ENCODE measurements around the gene KCNQ1OT1.

Gene KCNQ1OT1

GRCh38 chr11:2564008-2564530 lies 135.7 kb downstream of the KCNQ1OT1 start:
- TF ChIP-seq EZH2 (IDR thresholded peaks at IDR 0.05; ENCODE audit: borderline replicate concordance, low read length) (no peak), CTCF (IDR thresholded peaks at IDR 0.05; ENCODE audit: low read length) (no peak)
- H2AFZ ChIP-seq (ENCODE audit: low read length): no peak overlapping the region
- no peaks in the 10 kb centered on the region for H3K36me3 ChIP-seq (ENCODE audit: insufficient read depth, low read length)
- H3K4me2 ChIP-seq (ENCODE audit: low read length): no peak overlapping the region
- H3K9me3 ChIP-seq (ENCODE audit: low read length): no peaks in the 10 kb centered on the region
- no peak overlapping the region for H3K9ac ChIP-seq (ENCODE audit: low read length)
- no peaks in the 10 kb centered on the region for H3K4me1 ChIP-seq (ENCODE audit: insufficient read depth, low read length, severe bottlenecking)
- H3K27me3 ChIP-seq (ENCODE audit: insufficient read depth, low read length): no peaks in the 10 kb centered on the region; the same call in 1 of the 2 replicates
- no peaks in the 10 kb centered on the region for H3K79me2 ChIP-seq (ENCODE audit: insufficient read depth, low read length)
- H3F3A ChIP-seq (ENCODE audit: insufficient read depth, low read length): no peaks in the 10 kb centered on the region
- no peak overlapping the region for H3K4me3 ChIP-seq (ENCODE audit: low read depth, low read length, poor library complexity, severe bottlenecking)
- H4K20me1 ChIP-seq (ENCODE audit: insufficient read depth, low read length): no peaks in the 10 kb centered on the region
- no peaks in the 10 kb centered on the region for H3K9me2 ChIP-seq (ENCODE audit: low read depth, low read length)
- H3K27ac ChIP-seq (ENCODE audit: low read depth, low read length, poor library complexity, severe bottlenecking): no peak overlapping the region

- no peaks in the 10 kb centered on the region for H3K4me1 ChIP-seq (ENCODE audit: insufficient read depth, low read length, severe bottlenecking)
- no peaks in the 10 kb centered on the region for H4K20me1 ChIP-seq (ENCODE audit: insufficient read depth, low read length)
- no peaks in the 10 kb centered on the region for H3K9me2 ChIP-seq (ENCODE audit: low read depth, low read length)
- H3F3A ChIP-seq (ENCODE audit: insufficient read depth, low read length): no peaks in the 10 kb centered on the region
- no peak overlapping the region for H3K4me2 ChIP-seq (ENCODE audit: low read length)
- H3K9ac ChIP-seq (ENCODE audit: low read length): no peak overlapping the region
- no peaks in the 10 kb centered on the region for H3K9me3 ChIP-seq (ENCODE audit: low read length)
- TF ChIP-seq EZH2 (IDR thresholded peaks at IDR 0.05; ENCODE audit: borderline replicate concordance, low read length): no peak
- TF ChIP-seq CTCF (IDR thresholded peaks at IDR 0.05; ENCODE audit: low read length): no peak
- H3K36me3 ChIP-seq (ENCODE audit: insufficient read depth, low read length): no peaks in the 10 kb centered on the region
- H2AFZ ChIP-seq (ENCODE audit: low read length): no peak overlapping the region
- H3K27ac ChIP-seq (ENCODE audit: low read depth, low read length, poor library complexity, severe bottlenecking): no peak overlapping the region
- H3K27me3 ChIP-seq (ENCODE audit: insufficient read depth, low read length): no peaks in the 10 kb centered on the region; the same call in 1 of the 2 replicates
- H3K79me2 ChIP-seq (ENCODE audit: insufficient read depth, low read length): no peaks in the 10 kb centered on the region
- no peak overlapping the region for H3K4me3 ChIP-seq (ENCODE audit: low read depth, low read length, poor library complexity, severe bottlenecking)
Measured at GRCh38 chr11:2563213-2564007, 136.4 kb downstream of the KCNQ1OT1 start.

GRCh38 chr11:2562890-2563212 lies 136.9 kb downstream of the KCNQ1OT1 start:
- no peaks in the 10 kb centered on the region for H3K9me3 ChIP-seq (ENCODE audit: low read length)
- H3K27ac ChIP-seq (ENCODE audit: low read depth, low read length, poor library complexity, severe bottlenecking): no peak overlapping the region
- H3K9ac ChIP-seq (ENCODE audit: low read length): no peak overlapping the region

More at GRCh38 chr11:2562890-2563212, 136.9 kb downstream of the KCNQ1OT1 start:
- H3K4me2 ChIP-seq (ENCODE audit: low read length): no peak overlapping the region
- no peaks in the 10 kb centered on the region for H3K36me3 ChIP-seq (ENCODE audit: insufficient read depth, low read length)
- TF ChIP-seq CTCF (IDR thresholded peaks at IDR 0.05; ENCODE audit: low read length): no peak
- no peak for TF ChIP-seq EZH2 (IDR thresholded peaks at IDR 0.05; ENCODE audit: borderline replicate concordance, low read length)
- H3K27me3 ChIP-seq (ENCODE audit: insufficient read depth, low read length): no peaks in the 10 kb centered on the region; the same call in 1 of the 2 replicates
- H2AFZ ChIP-seq (ENCODE audit: low read length): no peak overlapping the region
- no peaks in the 10 kb centered on the region for H4K20me1 ChIP-seq (ENCODE audit: insufficient read depth, low read length)
- no peak overlapping the region for H3K4me3 ChIP-seq (ENCODE audit: low read depth, low read length, poor library complexity, severe bottlenecking)
- H3F3A ChIP-seq (ENCODE audit: insufficient read depth, low read length): no peaks in the 10 kb centered on the region
- H3K9me2 ChIP-seq (ENCODE audit: low read depth, low read length): no peaks in the 10 kb centered on the region
- H3K79me2 ChIP-seq (ENCODE audit: insufficient read depth, low read length): no peaks in the 10 kb centered on the region
- no peaks in the 10 kb centered on the region for H3K4me1 ChIP-seq (ENCODE audit: insufficient read depth, low read length, severe bottlenecking)

Data from OCI-LY1 (cell line).